NCI-H1092 treated with DMSO at 0.1 percent for 48 hours (cell line): ENCODE results near the gene ZBTB16.
A peak's percentile ranks its signal among the peaks of the same experiment; 100 is the strongest.

Source experiments
- DNase-seq: peaks from one replicate; lab custom pipeline; 2025; lab: John Stamatoyannopoulos, UW

Gene ZBTB16

GRCh38 chr11:114282488-114282887, 223.0 kb downstream of the ZBTB16 start:
- DNase-seq: no peak

GRCh38 chr11:114283422-114283821, 223.9 kb downstream of the ZBTB16 start:
- DNase-seq: no peak

GRCh38 chr11:114284021-114284420, 224.5 kb downstream of the ZBTB16 start:
- peak; percentile 75 for DNase-seq

- DNase-seq: no peak
Observed at GRCh38 chr11:114284914-114285313, 225.4 kb downstream of the ZBTB16 start.

- DNase-seq: no peak
Observed at GRCh38 chr11:114285599-114285998, 226.1 kb downstream of the ZBTB16 start.

- no peak for DNase-seq
Observed at GRCh38 chr11:114286229-114286628, 226.7 kb downstream of the ZBTB16 start.

- no peak for DNase-seq
Observed at GRCh38 chr11:114287154-114287553, 227.6 kb downstream of the ZBTB16 start.

GRCh38 chr11:114288136-114288535, 228.6 kb downstream of the ZBTB16 start:
- no peak for DNase-seq

- DNase-seq: no peak
Observed at GRCh38 chr11:114289779-114290178, 230.3 kb downstream of the ZBTB16 start.

- DNase-seq: no peak
Observed at GRCh38 chr11:114290503-114291235, 231.2 kb downstream of the ZBTB16 start.

GRCh38 chr11:114291381-114291780, 231.9 kb downstream of the ZBTB16 start:
- DNase-seq: no peak

GRCh38 chr11:114291842-114292680, 232.6 kb downstream of the ZBTB16 start:
- DNase-seq: no peak

GRCh38 chr11:114293201-114293711, 233.7 kb downstream of the ZBTB16 start:
- no peak for DNase-seq

- no peak for DNase-seq
Observed at GRCh38 chr11:114295676-114296604, 236.4 kb downstream of the ZBTB16 start, which contains the start of gene NNMT. TSS of gene NNMT (plus strand) at chr11:114296399. CDS start at chr11:114296557, 158 bp downstream.

GRCh38 chr11:114296605-114297372, 237.3 kb downstream of the ZBTB16 start:
- DNase-seq: no peak

GRCh38 chr11:114297806-114298709, 238.5 kb downstream of the ZBTB16 start:
- no peak for DNase-seq

- no peak for DNase-seq
Observed at GRCh38 chr11:114298710-114299109, 239.2 kb downstream of the ZBTB16 start.
